ENCODE data around the gene PLD1. TPM values are rescaled to one million over a fixed set of nuclear protein-coding genes. Genes with fewer than 3 reads are reported as not detected.

The PLD1 gene
- total and polyA plus RNA-seq, 8 donors: 3.4 to 43.0 (median 11.0) TPM

GRCh38 chr3:171799501-171799900 lies 10.8 kb downstream of the PLD1 start:
- no peak for DNase-seq
- no peak overlapping the region for H3K4me3 ChIP-seq
- intact Hi-C loops (cut with DNase I; ENCODE audit: low total_unique reads): no loop called here
- 94 to 100% (median 100%) methylated on average over 1 of the region's 1 CpG for WGBS, 5 donors
- H3K27ac ChIP-seq: no peak overlapping the region
- TF ChIP-seq POLR2A (IDR thresholded peaks at IDR 0.05) (no peak), POLR2AphosphoS5 (IDR thresholded peaks at IDR 0.05) (no peak), CTCF (IDR thresholded peaks at IDR 0.05) (no peak), EP300 (IDR thresholded peaks at IDR 0.05) (no peak)
- no peaks in the 10 kb centered on the region for H3K9me3 ChIP-seq
- H3K27me3 ChIP-seq: no peaks in the 10 kb centered on the region
- H3K36me3 ChIP-seq: no peaks in the 10 kb centered on the region
- peaks cover 9 to 41% (median 18%) of the 10 kb centered on the region in 4 donors for H3K4me1 ChIP-seq

DNA sequence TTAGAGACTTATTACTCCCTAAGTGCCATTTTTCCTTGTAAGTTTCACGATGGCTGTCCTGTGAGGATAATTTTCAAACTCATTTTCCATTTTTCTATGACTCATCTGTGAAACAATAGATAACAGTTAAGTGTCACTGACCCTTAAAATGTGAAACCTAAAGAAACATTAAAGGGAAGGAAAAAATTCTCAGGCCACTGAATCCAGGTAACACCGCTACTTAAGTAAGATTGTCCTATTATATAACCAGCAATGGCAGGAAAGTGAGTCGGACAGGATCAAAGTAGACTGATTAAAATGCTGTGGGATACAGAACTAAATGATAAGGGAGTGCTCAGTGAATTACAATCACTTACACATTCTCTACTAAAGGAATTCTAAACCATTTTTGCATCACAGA lies 12.4 kb downstream of the PLD1 start:
- Histone ChIP-seq H3K27ac (no peak overlapping the region), H3K4me3 (no peak overlapping the region), H3K27me3 (no peaks in the 10 kb centered on the region), H3K36me3 (no peaks in the 10 kb centered on the region), H3K9me3 (no peaks in the 10 kb centered on the region), H3K4me1 (peaks cover 9 to 36% (median 15%) of the 10 kb centered on the region in 4 donors)
- intact Hi-C loops (cut with DNase I; ENCODE audit: low total_unique reads): no loop called here
- 53 to 78% (median 59%) methylated on average over 3 of the region's 3 CpGs for WGBS, 5 donors
- no peak for DNase-seq
- TF ChIP-seq POLR2AphosphoS5 (IDR thresholded peaks at IDR 0.05) (no peak), POLR2A (IDR thresholded peaks at IDR 0.05) (no peak), EP300 (IDR thresholded peaks at IDR 0.05) (no peak), CTCF (IDR thresholded peaks at IDR 0.05) (no peak)

- H3K36me3 ChIP-seq: no peaks in the 10 kb centered on the region
- TF ChIP-seq EP300 (IDR thresholded peaks at IDR 0.05) (no peak), POLR2A (IDR thresholded peaks at IDR 0.05) (no peak), CTCF (IDR thresholded peaks at IDR 0.05) (no peak), POLR2AphosphoS5 (IDR thresholded peaks at IDR 0.05) (no peak)
- DNase-seq: no peak
- WGBS, 5 donors: 44 to 83% (median 72%) methylated on average over 1 of the region's 1 CpG
- no peak overlapping the region for H3K4me3 ChIP-seq
- intact Hi-C loops (cut with DNase I; ENCODE audit: low total_unique reads): no loop called here
- H3K4me1 ChIP-seq: peaks cover 8 to 36% (median 12%) of the 10 kb centered on the region in 4 donors
- no peak overlapping the region for H3K27ac ChIP-seq
- H3K9me3 ChIP-seq: no peaks in the 10 kb centered on the region
- H3K27me3 ChIP-seq: no peaks in the 10 kb centered on the region
Observed at GRCh38 chr3:171797265-171797679, 13.0 kb downstream of the PLD1 start.

- H3K27ac ChIP-seq: no peak overlapping the region
- 92 to 98% (median 94%) methylated on average over 4 of the region's 4 CpGs for WGBS, 5 donors
- no peak overlapping the region for H3K4me3 ChIP-seq
- H3K9me3 ChIP-seq: no peaks in the 10 kb centered on the region
- no peaks in the 10 kb centered on the region for H3K36me3 ChIP-seq
- DNase-seq: no peak
- H3K4me1 ChIP-seq: peaks cover 5 to 36% (median 13%) of the 10 kb centered on the region in 4 donors
- H3K27me3 ChIP-seq: no peaks in the 10 kb centered on the region
- TF ChIP-seq CTCF (IDR thresholded peaks at IDR 0.05) (no peak), POLR2A (IDR thresholded peaks at IDR 0.05) (no peak), POLR2AphosphoS5 (IDR thresholded peaks at IDR 0.05) (no peak), EP300 (IDR thresholded peaks at IDR 0.05) (no peak)
- intact Hi-C loops (cut with DNase I; ENCODE audit: low total_unique reads): no loop called here
Observed at GRCh38 chr3:171796625-171797264, 13.5 kb downstream of the PLD1 start.
